ENCODE measurements around the gene RNF4.

RNF4 gene

GRCh38 chr4:2443061-2443730, 25.7 kb upstream of the RNF4 start:
- no peaks in the 10 kb centered on the region for H3K9me3 Mint-ChIP-seq
- H3K27ac Mint-ChIP-seq, result no peak overlapping the region
- no peak for DNase-seq
- H3K27me3 Mint-ChIP-seq (ENCODE audit: low read depth, poor library complexity), result peaks cover 3% of the 10 kb centered on the region
- no peaks in the 10 kb centered on the region for H3K4me1 Mint-ChIP-seq
- H3K36me3 Mint-ChIP-seq (ENCODE audit: low read depth), result no peaks in the 10 kb centered on the region
- TF ChIP-seq CTCF (IDR thresholded peaks at IDR 0.05), result no peak
- H3K4me3 Mint-ChIP-seq, result no peak overlapping the region

GRCh38 chr4:2443956-2444740, 24.8 kb upstream of the RNF4 start:
- H3K27me3 Mint-ChIP-seq (ENCODE audit: low read depth, poor library complexity), result peaks cover 5% of the 10 kb centered on the region
- no peaks in the 10 kb centered on the region for H3K4me1 Mint-ChIP-seq
- no peak for DNase-seq
- H3K36me3 Mint-ChIP-seq (ENCODE audit: low read depth), result no peaks in the 10 kb centered on the region
- H3K27ac Mint-ChIP-seq, result no peak overlapping the region
- H3K4me3 Mint-ChIP-seq, result no peak overlapping the region
- no peaks in the 10 kb centered on the region for H3K9me3 Mint-ChIP-seq
- no peak for TF ChIP-seq CTCF (IDR thresholded peaks at IDR 0.05)

- no peaks in the 10 kb centered on the region for H3K36me3 Mint-ChIP-seq (ENCODE audit: low read depth)
- H3K9me3 Mint-ChIP-seq, result no peaks in the 10 kb centered on the region
- H3K4me3 Mint-ChIP-seq, result no peak overlapping the region
- TF ChIP-seq CTCF (IDR thresholded peaks at IDR 0.05), result no peak
- peaks cover 9% of the 10 kb centered on the region for H3K27me3 Mint-ChIP-seq (ENCODE audit: low read depth, poor library complexity)
- no peak overlapping the region for H3K27ac Mint-ChIP-seq
- H3K4me1 Mint-ChIP-seq, result no peaks in the 10 kb centered on the region
- DNase-seq, result no peak
These were observed 23.8 kb upstream of the RNF4 start for GRCh38 chr4:2445130-2445529.

- Mint-ChIP-seq H3K4me3 (no peak overlapping the region), H3K4me1 (no peaks in the 10 kb centered on the region), H3K36me3 (ENCODE audit: low read depth) (no peaks in the 10 kb centered on the region), H3K27ac (no peak overlapping the region), H3K27me3 (ENCODE audit: low read depth, poor library complexity) (peaks cover 9% of the 10 kb centered on the region), H3K9me3 (no peaks in the 10 kb centered on the region)
- no peak for TF ChIP-seq CTCF (IDR thresholded peaks at IDR 0.05)
- DNase-seq, result no peak
These were observed 23.3 kb upstream of the RNF4 start for GRCh38 chr4:2445571-2445970.

- H3K36me3 Mint-ChIP-seq (ENCODE audit: low read depth), result no peaks in the 10 kb centered on the region
These were observed 22.0 kb upstream of the RNF4 start for GRCh38 chr4:2446656-2447564.

More at GRCh38 chr4:2446656-2447564, 22.0 kb upstream of the RNF4 start:
- Mint-ChIP-seq H3K4me3 (no peak overlapping the region), H3K4me1 (no peaks in the 10 kb centered on the region), H3K27ac (no peak overlapping the region), H3K27me3 (ENCODE audit: low read depth, poor library complexity) (peaks cover 9% of the 10 kb centered on the region), H3K9me3 (no peaks in the 10 kb centered on the region)
- TF ChIP-seq CTCF (IDR thresholded peaks at IDR 0.05), result no peak
- DNase-seq, result no peak
